ENCODE measurements around the gene MED9. TPM values are rescaled to one million over a fixed set of nuclear protein-coding genes. Genes with fewer than 3 reads are reported as not detected.

Gene MED9
- total and polyA plus RNA-seq, 8 donors: 4.6 to 12.2 (median 7.1) TPM

DNA sequence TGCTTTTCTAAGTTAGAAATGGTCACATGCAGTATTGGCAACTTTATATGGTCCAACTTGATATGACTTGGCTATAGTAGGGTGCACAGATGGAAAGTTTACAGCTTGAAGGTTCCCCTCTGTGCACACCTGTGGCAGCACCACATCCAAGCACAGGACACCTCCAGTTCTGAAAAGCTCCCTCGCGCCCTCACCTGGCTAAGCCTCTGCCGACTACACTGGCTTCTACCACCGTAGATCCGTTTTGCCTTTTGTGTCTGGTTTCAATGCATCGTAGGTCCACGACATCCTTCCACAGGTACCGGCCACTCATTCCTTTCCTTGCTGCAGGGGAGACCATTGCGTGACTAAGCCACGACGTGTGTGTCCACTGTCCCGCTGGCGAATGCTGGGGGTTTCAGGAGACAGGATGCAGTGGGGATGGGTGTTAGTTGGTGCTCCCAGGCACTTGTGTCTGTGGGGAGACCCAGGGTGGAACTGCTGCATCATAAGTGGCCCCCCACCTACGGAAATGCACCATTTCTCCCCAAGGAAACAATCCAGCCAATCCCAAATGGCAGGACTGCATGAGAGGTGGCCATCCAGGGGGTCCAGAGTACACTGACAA is 24.3 kb downstream of the MED9 start:
- H3K27ac ChIP-seq: no peak overlapping the region
- ATAC-seq (no peak), FAIRE-seq (no peak), DNase-seq (peak in 2 of 6 donors; percentile 39)
- H3K9me3 ChIP-seq: no peaks in the 10 kb centered on the region
- H3K36me3 ChIP-seq: no peaks in the 10 kb centered on the region
- no peak overlapping the region for H3K4me3 ChIP-seq
- no peaks in the 10 kb centered on the region for H3K4me1 ChIP-seq
- intact Hi-C loops (cut with DNase I): no loop called here
- H3K27me3 ChIP-seq: no peaks in the 10 kb centered on the region
- TF ChIP-seq, protein P1, sequence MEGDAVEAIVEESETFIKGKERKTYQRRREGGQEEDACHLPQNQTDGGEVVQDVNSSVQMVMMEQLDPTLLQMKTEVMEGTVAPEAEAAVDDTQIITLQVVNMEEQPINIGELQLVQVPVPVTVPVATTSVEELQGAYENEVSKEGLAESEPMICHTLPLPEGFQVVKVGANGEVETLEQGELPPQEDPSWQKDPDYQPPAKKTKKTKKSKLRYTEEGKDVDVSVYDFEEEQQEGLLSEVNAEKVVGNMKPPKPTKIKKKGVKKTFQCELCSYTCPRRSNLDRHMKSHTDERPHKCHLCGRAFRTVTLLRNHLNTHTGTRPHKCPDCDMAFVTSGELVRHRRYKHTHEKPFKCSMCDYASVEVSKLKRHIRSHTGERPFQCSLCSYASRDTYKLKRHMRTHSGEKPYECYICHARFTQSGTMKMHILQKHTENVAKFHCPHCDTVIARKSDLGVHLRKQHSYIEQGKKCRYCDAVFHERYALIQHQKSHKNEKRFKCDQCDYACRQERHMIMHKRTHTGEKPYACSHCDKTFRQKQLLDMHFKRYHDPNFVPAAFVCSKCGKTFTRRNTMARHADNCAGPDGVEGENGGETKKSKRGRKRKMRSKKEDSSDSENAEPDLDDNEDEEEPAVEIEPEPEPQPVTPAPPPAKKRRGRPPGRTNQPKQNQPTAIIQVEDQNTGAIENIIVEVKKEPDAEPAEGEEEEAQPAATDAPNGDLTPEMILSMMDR (IDR thresholded peaks at IDR 0.05): no peak
- WGBS, 2 donors: 61 to 72% methylated on average over 14 of the region's 14 CpGs

DNA sequence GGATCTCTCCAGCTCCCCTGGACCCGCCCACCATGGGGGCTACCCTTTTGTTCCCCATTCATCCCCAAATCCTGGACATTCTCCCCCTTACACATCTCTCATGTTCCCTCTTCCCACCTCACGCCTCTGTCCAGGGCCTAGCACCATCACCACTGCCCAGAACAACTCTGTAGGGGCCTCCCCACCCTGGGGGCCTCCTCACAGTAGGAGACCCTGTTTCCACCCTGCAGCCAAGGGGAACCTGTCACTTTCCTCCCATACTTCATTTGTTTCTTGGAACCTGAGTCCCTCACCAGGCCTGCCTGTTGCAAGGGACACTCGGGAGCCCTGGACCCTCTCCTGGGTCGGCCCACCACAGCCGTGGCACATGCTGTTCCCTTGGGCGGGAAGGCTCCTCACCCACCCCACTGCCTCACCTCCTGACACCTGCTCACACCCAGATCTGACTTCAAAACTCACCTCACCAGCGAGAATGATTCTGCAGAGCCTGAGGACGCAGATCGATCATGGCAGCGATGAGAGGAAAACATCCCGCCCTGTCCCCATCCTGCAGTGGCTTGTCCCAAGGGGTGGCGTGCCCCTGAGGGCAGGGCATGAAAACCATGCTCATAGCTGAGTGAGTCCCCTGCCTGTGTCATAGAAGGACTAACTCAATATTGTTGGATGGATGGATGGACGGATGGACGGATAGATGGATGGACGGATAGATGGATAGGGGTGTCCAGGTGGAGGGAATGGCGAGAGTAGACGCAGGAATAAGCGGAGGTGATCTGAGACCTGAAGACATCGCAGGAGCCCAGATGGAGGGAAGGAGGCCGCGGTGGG is 26.2 kb downstream of the MED9 start:
- Histone ChIP-seq H3K4me3 (no peak overlapping the region), H3K27ac (no peak overlapping the region), H3K36me3 (no peaks in the 10 kb centered on the region), H3K27me3 (no peaks in the 10 kb centered on the region), H3K9me3 (no peaks in the 10 kb centered on the region), H3K4me1 (no peaks in the 10 kb centered on the region)
- WGBS, 2 donors: 87 to 90% methylated on average over 21 of the region's 21 CpGs
- no peak for FAIRE-seq
- DNase-seq: peak in 2 of 6 donors; percentile 31 to 51
- no peak for ATAC-seq
- TF ChIP-seq, protein P1 (IDR thresholded peaks at IDR 0.05): no peak
- intact Hi-C loops (cut with DNase I): no loop called here

DNA sequence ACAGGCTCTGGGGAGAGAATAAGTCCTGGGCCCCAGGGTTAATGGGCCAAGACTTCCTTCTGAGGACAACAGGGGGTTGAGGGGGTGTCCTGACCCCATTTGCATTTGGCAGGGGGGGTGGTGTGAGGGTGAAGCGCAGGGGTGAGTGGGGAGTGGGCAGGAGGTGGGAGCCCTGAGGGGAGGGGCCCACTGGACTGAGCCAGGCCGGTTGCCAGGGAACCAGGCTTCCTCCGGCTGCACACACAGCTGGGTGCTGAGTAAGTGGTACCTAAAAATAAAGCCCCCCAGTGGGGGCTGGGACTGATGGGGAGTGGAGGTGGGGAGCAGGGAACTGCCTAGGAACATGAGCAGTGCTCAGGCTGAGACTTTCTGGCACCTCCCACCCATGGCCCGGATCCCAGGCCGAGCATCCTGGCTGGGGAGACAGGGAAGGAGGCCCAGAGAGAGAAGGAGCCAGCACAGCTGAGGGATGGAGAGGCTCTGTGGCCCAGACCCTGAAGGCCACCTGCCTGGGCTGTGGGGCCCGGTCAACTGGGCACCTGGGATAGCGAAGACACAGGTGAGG is 26.8 kb downstream of the MED9 start:
- intact Hi-C loops (cut with DNase I): no loop called here
- FAIRE-seq (no peak), ATAC-seq (no peak), DNase-seq (peak in 2 of 6 donors; percentile 25 to 39)
- TF ChIP-seq, protein P1 (IDR thresholded peaks at IDR 0.05): no peak
- WGBS, 2 donors: 73 to 74% methylated on average over 5 to 7 of the region's 7 CpGs
- H3K9me3 ChIP-seq: no peaks in the 10 kb centered on the region
- H3K36me3 ChIP-seq: no peaks in the 10 kb centered on the region
- no peaks in the 10 kb centered on the region for H3K4me1 ChIP-seq
- H3K27me3 ChIP-seq: no peaks in the 10 kb centered on the region
- no peak overlapping the region for H3K4me3 ChIP-seq
- H3K27ac ChIP-seq: no peak overlapping the region

DNA sequence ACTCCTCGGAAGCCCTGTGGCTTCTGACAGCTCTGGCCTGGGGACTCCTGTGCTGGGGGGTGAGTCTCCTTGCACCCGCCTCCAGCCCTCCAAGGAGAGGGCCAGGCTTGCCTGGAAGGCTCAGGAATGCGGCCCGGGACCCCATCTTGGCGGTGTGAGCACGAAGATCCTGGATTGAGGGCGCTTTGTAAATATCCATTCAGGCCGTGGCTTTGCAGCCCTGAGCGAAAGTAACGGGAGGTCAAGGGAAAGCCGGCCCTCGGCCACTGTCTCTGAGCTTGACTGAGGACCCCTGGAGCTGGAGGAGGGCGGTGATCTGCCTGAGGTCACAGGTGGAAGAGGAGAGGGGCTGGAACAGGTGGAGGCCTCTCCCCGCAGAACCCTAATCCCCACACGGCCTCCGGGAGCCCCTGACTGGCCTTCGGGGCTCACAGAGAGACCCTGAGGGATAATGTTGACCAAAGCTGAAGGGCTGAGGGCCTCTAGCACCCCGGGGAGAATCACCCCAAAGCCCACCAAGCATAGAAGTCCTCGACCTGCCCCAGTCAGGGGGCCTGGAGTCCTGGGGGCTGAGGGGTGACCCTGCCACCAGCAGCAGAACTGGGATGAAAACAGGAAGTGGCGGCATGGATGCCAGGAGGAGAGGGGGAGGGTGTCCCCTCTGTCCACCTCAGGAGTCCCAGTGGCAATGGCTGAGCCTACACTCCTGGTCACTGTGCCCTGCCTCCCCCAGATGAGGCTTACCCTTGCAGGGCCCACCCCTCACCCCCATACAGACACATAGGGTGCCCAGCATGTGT is 27.7 kb downstream of the MED9 start:
- FAIRE-seq (no peak), DNase-seq (peak in 3 of 6 donors; percentile 9 to 59 (median 51)), ATAC-seq (no peak)
- 80% methylated on average over 19 to 20 of the region's 20 CpGs for WGBS, 2 donors
- Histone ChIP-seq H3K27me3 (no peaks in the 10 kb centered on the region), H3K4me3 (no peak overlapping the region), H3K36me3 (no peaks in the 10 kb centered on the region), H3K27ac (no peak overlapping the region), H3K9me3 (no peaks in the 10 kb centered on the region), H3K4me1 (no peaks in the 10 kb centered on the region)
- TF ChIP-seq, protein P1 (IDR thresholded peaks at IDR 0.05): no peak
- intact Hi-C loops (cut with DNase I): no loop called here
